Lung microvascular endothelial cell (primary cell): ENCODE data around the gene C1orf53. TPM values are rescaled to one million over a fixed set of nuclear protein-coding genes. Genes with fewer than 3 reads are reported as not detected.

Experiments used
- DNase-seq, 2 donors: peaks; one replicate each; pipeline versions ENCODE4 v3.0.0 to v3.0.0-alpha.2; 2010; ENCODE audit warnings: low read depth in 2 of 2
- total RNA-seq: library from RNA; depleted of rRNA; stranded (reverse); fragments of >200 nt; gene quantifications from 2 replicates; pipeline ENCODE4 v1.2.1, GENCODE V29; 2014

Gene C1orf53
- total RNA-seq, 1 donor from 2014 or later = 3.4 TPM

DNA sequence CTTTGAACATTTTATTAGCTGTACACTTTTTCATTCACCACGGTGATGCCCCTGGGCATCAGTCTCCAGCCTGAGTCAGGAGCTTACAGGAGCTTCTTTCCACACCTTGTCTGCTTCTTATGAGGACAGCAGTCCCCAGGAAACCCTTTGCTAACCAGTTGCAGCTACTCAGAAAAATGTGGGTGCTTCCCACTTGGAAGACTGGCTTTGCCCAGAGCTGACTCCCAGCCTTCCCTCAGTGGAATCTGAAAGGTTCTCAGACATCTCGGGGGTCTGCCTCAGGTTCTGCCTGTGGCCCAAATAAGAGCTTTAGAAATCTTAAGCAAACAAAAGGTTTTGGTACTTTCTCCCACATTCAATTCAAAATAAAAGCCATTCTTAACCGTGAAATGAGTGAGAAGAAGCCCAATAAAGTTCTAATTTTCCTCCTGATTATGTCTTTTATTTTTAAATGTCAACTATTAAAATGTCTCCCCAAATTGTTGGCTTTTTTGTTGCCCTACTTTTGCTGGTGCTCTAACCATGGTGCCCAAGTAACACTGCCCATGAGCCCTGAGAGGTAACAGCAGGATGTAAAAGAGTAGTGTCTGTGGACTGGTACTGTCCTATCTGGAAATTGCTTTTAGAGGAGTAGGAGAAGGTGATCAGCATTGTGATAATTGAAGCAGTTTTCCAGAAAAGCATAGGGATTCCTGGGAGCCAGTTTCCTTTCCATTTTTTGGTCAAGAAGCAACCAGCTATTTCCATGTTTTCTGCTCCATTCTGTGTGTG lies 5.6 kb downstream of the C1orf53 start:
- no peak for DNase-seq

- no peak for DNase-seq
Observed at GRCh38 chr1:197908716-197909220, 6.3 kb downstream of the C1orf53 start.

DNA sequence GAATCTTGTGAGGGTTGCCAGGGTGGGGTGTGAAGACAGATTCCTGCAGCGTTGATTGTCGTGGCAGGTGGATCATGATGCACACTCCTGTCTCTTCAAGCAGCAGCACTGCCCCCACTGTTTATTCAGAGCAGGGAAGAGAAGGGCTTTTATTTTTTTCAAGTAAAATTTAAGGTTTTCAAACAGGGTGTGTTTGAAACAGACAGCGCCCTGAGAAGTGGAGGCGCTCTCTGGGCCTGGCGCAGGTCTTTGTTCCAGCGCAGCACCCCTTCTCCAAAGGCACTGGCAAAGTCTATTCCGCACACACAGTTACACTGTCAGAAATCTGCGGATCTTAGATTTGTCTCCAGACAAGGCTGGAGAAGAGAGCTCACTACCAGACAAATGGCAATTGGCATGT lies 7.0 kb downstream of the C1orf53 start:
- no peak for DNase-seq

DNA sequence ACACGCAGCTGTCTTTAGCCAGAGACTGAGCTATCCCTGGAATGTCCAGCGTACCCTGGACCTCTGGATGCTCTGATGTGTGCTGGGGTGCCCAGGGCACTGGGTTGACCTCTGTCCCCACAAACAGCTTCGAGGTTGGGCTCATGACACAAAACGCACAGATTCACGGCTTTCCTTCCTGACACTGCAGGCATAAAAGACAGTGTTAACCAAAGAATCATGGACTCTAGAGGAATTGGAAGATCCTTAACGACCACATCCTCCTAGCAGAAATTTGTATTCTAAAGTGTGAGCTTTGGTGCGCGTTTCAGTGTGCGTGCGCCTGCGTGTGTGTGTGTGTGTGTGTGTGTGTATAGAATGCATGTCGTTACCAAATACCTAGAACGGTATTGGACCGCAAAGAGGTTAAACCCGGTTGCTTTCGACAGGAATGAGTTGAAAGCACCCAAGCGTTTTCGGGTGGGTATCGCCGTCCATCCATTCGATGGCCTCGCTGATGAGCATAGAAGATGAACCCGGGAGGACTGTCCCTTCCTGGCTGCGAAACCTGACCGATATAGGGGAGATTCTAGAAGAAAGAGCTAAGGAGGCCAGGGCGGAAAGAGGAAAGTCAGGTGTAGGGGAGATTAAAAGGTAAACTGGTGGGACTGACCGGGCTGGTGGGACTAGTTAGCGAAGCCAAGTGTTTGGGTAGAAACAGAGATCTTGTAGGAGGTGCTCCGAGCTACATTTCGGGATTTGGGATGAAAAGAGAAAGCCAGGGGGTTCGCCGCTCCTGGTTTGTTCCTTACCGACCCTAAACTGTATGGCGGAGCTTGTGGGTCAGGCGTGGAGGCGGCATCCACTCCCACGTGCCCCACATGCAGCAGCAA lies 7.9 kb downstream of the C1orf53 start:
- no peak for DNase-seq

DNA sequence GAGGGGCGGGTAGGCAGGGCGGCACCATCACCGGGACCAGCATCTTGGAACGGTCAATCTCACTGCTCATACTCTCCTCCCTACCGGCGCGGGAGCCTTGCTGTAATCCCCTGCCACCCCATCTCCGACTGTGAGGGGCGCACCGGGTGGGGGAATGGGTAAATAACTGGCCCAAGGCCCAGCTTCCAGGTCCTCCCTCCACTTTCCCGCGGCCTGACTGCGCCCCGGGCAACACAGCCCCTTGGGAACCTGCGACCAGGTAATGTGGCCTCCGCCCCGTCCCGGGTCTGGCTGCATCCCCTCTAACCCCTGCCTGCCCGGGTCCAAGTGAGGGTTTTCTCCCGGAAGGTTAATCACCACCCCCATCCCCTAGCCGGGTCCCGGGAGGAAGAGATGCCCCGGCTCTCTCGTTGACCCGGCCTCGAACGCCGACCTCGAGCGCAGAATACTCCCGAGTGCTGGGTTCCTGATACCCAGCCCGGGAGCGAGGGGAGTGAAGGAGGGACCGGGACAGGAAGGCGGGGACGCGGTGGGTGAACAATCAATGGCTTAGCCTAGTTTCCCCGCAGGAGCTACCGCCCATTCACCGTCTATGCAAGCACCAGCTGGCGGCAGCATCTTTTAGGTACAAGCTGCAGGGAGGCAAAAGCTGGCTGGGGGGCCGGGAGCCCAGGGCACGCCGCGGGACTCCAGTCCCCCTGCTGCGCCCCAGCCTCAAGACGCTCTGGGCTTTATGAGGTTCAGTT lies 8.9 kb downstream of the C1orf53 start:
- no peak for DNase-seq

- no peak for DNase-seq
Observed at GRCh38 chr1:197911857-197912696, 9.6 kb downstream of the C1orf53 start.

GRCh38 chr1:197912739-197913494 lies 10.5 kb downstream of the C1orf53 start:
- DNase-seq = no peak

DNA sequence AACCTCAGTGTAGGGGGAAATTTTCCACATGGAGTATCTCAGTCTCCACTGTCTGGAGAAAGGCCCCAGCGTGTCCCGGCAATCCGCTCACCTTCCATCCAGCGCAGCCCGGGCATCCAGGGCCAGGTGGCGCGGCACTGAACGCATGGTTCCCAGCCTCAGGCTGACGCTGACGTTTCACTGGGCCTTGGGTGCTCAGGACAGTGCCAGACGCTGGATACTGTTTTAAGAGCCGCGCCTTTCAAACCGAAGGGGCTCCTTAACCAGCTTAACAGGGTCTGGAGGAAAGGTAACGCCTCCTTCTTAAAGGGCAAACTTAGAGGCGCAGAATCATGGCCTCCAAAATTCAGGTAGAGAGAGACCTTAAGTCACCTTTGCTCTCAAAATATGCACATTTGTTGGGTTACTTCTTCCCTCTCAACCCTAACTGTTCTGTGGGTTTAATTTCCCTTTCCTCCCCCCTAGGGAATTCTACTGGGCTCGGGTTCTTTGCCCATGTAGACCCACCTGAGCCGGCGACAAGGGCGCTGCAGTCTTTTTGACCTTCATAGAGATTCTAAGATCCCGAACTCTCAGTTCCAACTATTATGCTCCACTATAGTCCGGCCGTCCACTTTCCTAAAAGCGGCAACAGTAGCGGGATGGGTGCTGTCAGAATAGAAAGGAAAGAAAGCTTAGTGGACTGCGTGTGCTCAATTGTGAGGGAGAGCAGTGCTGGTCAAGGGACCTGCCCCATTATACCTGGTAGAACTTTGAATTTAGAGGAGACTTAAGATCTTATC lies 11.3 kb downstream of the C1orf53 start:
- DNase-seq = no peak

DNA sequence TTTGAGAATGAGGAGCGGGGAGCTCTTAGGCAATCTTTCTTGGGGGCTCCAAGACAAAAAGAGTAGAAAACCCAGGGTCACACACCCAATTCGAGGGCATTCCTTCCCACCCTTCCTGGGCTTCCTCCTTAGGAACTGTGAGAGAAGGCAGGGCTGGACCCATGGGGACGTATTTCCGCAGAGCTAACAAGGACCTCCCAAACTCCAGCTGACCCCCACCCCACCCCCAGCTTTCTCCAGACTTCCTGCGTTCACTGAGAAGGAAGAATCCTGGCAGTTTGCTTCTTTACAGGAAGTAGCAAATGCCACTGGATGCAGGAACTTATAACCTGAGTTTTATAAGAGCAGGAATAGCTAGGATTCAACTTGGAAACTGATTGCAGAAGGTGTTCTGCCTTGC lies 12.1 kb downstream of the C1orf53 start:
- no peak for DNase-seq

DNA sequence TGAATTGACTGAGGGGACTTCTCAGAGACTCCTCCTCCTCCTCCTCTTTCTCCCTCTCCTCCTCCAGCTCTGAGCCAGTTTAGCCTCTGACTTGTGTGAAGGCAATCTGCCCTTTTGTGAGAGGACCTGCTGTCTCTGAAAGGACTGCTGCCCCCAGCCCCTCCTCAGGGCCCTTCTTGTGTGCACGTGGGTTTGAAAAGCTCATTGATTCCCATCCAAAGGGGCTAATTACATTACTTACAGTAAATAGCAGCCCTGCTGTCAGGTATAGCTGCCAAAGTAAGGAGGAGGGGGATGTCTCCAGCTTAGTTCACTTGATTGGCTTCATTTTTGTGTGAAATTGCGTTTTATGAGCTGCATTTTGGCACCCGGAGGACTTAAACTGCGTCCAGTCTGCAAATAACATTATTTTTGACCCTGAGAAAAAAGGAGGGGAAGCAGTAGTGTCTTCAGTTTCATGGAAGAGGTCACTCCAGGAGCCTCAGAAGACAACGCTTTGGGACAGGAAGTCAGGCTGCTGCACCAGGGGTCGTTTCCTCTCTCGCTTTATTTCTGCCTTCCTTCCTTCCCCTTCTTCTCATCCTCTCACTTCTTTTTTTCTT lies 12.9 kb downstream of the C1orf53 start:
- no peak for DNase-seq

DNA sequence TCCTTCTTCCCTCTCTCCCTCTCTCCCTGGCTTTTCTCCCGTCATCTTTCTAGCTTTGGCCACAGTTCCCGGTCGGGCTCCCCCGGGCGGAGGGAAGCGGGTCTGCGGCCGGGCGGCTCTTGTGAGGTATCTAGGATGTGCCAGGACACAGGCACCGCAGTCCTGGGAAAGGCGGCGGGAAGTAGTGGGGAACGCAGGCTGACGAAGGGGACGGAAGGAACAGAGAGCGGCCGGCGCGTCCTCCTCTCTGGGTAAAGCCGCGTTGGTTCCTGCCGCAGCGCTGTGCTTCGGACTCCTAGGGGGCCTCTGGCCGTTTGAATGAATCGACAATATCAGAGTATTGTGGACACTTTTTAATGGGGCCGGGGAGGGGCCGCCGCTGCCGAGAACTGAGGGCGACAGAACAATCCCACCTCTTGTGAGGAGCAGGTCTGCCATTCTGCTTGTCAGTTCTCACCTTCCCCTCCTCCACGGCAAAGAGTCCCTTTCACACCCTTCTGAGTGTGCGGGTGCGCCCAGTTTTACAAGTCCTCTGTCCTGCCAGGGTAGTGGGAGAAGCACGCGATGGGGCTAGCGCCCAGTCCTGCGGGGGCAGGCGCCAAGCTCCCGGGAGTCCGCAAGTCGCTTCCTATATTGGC lies 13.6 kb downstream of the C1orf53 start:
- DNase-seq = peak; percentile 47 to 55

DNA sequence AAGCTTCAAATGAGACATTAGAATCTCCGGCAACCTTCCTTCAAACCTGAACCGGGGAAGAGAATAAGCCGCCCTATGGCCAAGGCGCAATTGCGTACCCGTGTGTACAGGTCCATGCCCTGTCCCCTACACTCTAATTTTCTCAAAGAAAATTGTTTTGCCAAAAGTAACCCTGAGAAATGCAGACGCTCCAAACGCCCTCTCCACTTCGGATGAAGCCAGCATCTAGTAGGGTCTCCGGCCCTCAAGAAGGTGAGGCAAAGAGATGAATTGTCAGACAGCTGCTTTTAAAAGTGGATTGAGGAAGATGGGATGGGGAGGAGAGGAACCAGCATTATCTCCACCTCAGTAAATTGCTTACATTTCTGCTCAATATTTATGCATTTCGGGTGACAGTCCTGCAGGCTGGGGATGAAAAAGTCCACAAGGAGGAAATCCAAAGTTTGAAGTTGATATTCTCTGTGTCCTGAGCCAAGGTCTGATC lies 14.1 kb downstream of the C1orf53 start:
- DNase-seq = no peak

DNA sequence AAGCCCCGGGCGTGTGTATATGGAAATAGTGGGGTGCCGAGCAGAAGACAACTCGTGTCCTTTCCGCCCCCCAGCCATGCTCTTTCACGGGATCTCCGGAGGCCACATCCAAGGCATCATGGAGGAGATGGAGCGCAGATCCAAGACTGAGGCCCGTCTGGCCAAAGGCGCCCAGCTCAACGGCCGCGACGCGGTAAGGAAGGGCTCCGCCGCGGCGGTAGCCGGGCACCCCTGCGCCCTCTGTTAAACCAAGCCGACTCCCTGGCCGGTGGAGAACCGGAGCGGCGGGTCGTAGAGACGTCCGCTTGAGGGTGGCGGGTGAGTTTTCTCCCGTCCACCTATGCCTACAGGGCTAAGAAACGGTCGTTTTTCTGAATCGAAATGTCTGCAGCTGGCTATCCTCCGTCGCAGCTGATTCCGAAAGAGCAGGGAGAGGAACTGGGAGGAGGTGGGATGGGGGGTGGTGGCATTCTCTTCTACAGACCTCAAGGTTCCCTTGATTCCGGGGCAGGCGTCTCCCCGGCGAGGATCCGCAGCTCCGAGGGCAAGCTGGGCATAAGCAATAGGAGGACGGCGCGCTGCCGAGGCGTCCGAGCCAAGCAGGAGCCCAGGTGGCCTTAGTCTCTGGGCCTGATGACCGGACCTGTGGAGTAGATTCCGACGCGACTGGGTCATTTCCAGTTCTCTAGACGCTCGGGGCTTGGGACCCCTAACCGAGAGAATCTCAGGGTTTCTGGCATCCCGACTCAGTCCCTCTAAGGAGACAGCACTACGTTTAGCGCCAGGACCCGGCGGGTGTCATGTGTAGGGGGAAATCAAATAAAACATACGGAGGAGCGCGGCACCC lies 15.6 kb downstream of the C1orf53 start:
- DNase-seq = no peak

- no peak for DNase-seq
Observed at GRCh38 chr1:197918807-197919345, 16.4 kb downstream of the C1orf53 start.

GRCh38 chr1:197919346-197920066 lies 17.1 kb downstream of the C1orf53 start:
- DNase-seq = no peak

DNA sequence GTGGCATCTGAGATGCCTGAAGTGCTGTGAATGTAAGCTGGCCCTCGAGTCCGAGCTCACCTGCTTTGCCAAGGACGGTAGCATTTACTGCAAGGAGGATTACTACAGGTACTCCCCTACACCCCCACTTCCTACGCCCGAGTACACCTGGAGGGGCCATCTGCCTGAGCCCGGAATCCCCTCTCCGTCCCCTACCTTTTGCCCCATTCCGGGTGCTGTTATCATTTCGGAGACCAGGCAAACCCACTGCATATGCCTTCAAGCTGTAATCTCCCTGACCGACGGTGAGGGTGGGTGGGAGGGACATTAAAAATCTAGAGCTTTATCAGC lies 17.6 kb downstream of the C1orf53 start:
- no peak for DNase-seq
